Testis (tissue), 2 donors: ENCODE results near the gene RNU1-1.
"Not testable (repeated sequence)": the region's sequence is repeated elsewhere in the genome, so short reads cannot be mapped to it uniquely, and the experiment has no call there.

ENCODE experiments used
- POLR2A ChIP-seq: fragments of 450-650 bp; IDR thresholded peaks from one replicate; pipeline ENCODE4 v1.6.1; 2017; ENCODE audit warnings: antibody characterized with exemption, mild to moderate bottlenecking, moderate library complexity
- TF ChIP-seq, protein P1 (sequence below), 3 experiments: fragments of 450-650 bp in 2 of 3; fragments of 200-600 bp in 1 of 3; sonication (generic) in 1 of 3; IDR thresholded peaks; one replicate each; pipeline ENCODE4 v1.5.1; 2016 to 2019; ENCODE audit warnings: antibody characterized with exemption in 3 of 3, mild to moderate bottlenecking in 2 of 3, moderate library complexity in 1 of 3

DNA sequence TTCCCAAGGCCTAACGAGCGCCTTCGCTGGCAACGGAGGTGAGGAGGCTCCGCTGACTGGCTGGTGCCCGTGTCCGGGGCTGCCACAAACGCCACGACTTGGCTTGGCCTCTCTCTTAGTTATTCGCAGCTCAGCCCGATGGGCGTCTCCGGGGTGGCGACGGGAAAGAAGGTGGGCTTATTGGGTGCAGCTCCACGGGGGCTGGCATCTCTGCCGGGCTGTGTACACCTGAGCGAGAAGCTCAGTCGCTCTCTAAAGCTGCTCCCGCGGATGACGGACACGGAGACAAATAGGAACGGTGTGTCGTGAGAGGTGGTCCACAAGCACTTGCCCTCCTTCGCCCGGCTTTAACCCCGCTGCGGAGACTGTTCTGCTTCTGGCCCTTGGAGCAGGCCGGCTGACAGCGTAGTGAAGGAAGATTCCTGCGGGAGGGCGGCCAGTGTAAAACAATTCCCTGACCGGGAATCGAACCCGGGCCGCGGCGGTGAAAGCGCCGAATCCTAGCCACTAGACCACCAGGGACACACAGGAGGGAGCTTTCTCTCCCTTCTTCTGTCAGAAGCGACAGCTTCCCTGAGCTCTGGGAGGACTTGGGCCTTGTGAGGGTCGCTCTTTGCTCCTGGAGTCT lies 20.9 kb upstream of the RNU1-1 start:
- not testable (repeated sequence) for TF ChIP-seq POLR2A
- TF ChIP-seq, protein P1, sequence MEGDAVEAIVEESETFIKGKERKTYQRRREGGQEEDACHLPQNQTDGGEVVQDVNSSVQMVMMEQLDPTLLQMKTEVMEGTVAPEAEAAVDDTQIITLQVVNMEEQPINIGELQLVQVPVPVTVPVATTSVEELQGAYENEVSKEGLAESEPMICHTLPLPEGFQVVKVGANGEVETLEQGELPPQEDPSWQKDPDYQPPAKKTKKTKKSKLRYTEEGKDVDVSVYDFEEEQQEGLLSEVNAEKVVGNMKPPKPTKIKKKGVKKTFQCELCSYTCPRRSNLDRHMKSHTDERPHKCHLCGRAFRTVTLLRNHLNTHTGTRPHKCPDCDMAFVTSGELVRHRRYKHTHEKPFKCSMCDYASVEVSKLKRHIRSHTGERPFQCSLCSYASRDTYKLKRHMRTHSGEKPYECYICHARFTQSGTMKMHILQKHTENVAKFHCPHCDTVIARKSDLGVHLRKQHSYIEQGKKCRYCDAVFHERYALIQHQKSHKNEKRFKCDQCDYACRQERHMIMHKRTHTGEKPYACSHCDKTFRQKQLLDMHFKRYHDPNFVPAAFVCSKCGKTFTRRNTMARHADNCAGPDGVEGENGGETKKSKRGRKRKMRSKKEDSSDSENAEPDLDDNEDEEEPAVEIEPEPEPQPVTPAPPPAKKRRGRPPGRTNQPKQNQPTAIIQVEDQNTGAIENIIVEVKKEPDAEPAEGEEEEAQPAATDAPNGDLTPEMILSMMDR (IDR thresholded peaks at IDR 0.05): not testable (repeated sequence)
